Transverse colon (tissue), 3 donors: Measurements from ENCODE around the gene CASP4.

Experiments
- CTCF ChIP-seq, 5 experiments: fragments of 200-600 bp in 3 of 5; fragments of 450-650 bp in 2 of 5; sonication (generic) in 3 of 5; IDR thresholded peaks; 1 replicate in 2 of 5; 2 replicates in 3 of 5; pipeline ENCODE4 v1.5.1; 2016 to 2017; ENCODE audit warnings: antibody characterized with exemption in 5 of 5, inconsistent platforms in 3 of 5, mild to moderate bottlenecking in 2 of 5, moderate library complexity in 1 of 5
- EP300 ChIP-seq: sonication (generic); formaldehyde crosslinking; IDR thresholded peaks from one replicate; pipeline ENCODE4 v1.6.1; 2017; ENCODE audit warnings: antibody characterized with exemption, low read depth

- TF ChIP-seq CTCF (IDR thresholded peaks at IDR 0.05) (no peak), EP300 (no peak)
Measured at GRCh38 chr11:104899226-104899625, 69.1 kb downstream of the CASP4 start.
